ENCODE data around the gene KRTAP9-4.
"Not testable (repeated sequence)": the region's sequence is repeated elsewhere in the genome, so short reads cannot be mapped to it uniquely, and the experiment has no call there.

KRTAP9-4 gene

GRCh38 chr17:41230094-41230493 is 19.4 kb upstream of the KRTAP9-4 start:
- ChIA-PET POLR2A (ENCODE audit: low non-redundant PET) (no interaction called here), CTCF (no interaction called here)
- DNase-seq (ENCODE audit: low spot score), result no peak
- TF ChIP-seq CTCF (conservative IDR thresholded peaks at IDR 0.05; ENCODE audit: low read depth), result no peak
- H3K27ac ChIP-seq, result no peak overlapping the region

DNA sequence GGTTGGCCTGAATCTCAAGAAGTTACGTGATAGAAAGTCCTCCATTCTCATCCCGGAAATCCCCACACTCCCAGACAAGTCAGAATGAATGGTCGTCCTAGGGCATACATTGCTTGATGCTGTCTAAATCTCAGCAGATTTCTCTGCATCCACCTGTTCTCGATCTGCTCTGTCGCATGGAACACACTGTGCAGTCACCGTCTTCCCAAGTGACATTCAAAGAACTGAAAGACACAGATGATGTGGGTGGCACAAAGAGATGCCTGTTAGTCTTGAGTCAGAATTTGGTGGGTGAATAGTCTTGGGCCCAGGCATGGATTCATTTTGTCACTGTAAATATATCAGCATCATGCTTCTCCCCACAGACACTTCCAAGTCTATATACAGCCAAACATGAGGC is 17.8 kb upstream of the KRTAP9-4 start:
- CTCF ChIA-PET, result no interaction called here

GRCh38 chr17:41232399-41233105 is 16.9 kb upstream of the KRTAP9-4 start, which contains the start of gene KRTAP9-3:
Gene KRTAP9-3, plus strand, starts transcription at chr17:41232449. Its CDS starts 53 bp downstream, at chr17:41232502.
- DNase-seq (ENCODE audit: low spot score); POLR2A ChIA-PET (ENCODE audit: low non-redundant PET); H3K27ac ChIP-seq; CTCF ChIA-PET: not testable (repeated sequence)

More for the DNA sequence above, 17.8 kb upstream of the KRTAP9-4 start:
- TF ChIP-seq CTCF (conservative IDR thresholded peaks at IDR 0.05; ENCODE audit: low read depth), result no peak
- no peak for DNase-seq (ENCODE audit: low spot score)
- H3K27ac ChIP-seq, result no peak overlapping the region
- POLR2A ChIA-PET (ENCODE audit: low non-redundant PET), result no interaction called here

- DNase-seq (ENCODE audit: low spot score); POLR2A ChIA-PET (ENCODE audit: low non-redundant PET); H3K27ac ChIP-seq: not testable (repeated sequence)
- CTCF ChIA-PET, result interaction anchor here (0.7 kb wide), 1 partner anchor 251 kb away, joined by 3 read pairs; no protein-coding TSS in a partner anchor
Measured at GRCh38 chr17:41237116-41237515, 12.4 kb upstream of the KRTAP9-4 start.

- DNase-seq (ENCODE audit: low spot score); POLR2A ChIA-PET (ENCODE audit: low non-redundant PET); H3K27ac ChIP-seq; CTCF ChIA-PET: not testable (repeated sequence)
Measured at GRCh38 chr17:41237949-41238437, 11.5 kb upstream of the KRTAP9-4 start, which contains the start of gene KRTAP9-8. Gene KRTAP9-8, plus strand, starts transcription at chr17:41237999. Its CDS starts 53 bp downstream, at chr17:41238052.

GRCh38 chr17:41246995-41247787 is 2.3 kb upstream of the KRTAP9-4 start:
- CTCF ChIA-PET, result interaction anchor here (0.6 kb wide), 1 partner anchor 39 kb away, joined by 5 read pairs; no protein-coding TSS in a partner anchor
- POLR2A ChIA-PET (ENCODE audit: low non-redundant PET); H3K27ac ChIP-seq; DNase-seq (ENCODE audit: low spot score): not testable (repeated sequence)

- no peak overlapping the region for H3K27ac ChIP-seq
- DNase-seq (ENCODE audit: low spot score), result no peak
- TF ChIP-seq CTCF (conservative IDR thresholded peaks at IDR 0.05; ENCODE audit: low read depth), result no peak
- POLR2A ChIA-PET (ENCODE audit: low non-redundant PET), result no interaction called here
- CTCF ChIA-PET, result no interaction called here
Measured at GRCh38 chr17:41251261-41251660, 1.8 kb downstream of the KRTAP9-4 start.

DNA sequence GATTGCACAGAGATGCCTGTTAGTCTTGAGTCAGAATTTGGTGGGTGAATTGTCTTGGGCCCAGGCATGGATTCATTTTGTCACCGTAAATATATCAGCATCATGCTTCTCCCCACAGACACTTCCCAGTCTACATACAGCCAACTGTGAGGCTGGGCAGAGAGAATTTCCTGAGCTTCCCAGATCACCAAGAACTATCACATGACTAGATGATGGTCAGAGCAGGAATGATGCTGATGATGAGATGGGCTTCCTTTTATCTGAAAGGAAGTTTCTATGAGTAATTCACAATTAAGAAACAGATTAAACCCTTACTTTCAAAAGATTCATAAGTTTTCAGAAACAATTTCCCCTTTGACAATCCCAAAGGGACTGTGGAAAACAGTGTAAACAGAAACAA is 5.4 kb downstream of the KRTAP9-4 start:
- no peak overlapping the region for H3K27ac ChIP-seq
- ChIA-PET POLR2A (ENCODE audit: low non-redundant PET) (no interaction called here), CTCF (no interaction called here)
- no peak for DNase-seq (ENCODE audit: low spot score)
- TF ChIP-seq CTCF (conservative IDR thresholded peaks at IDR 0.05; ENCODE audit: low read depth), result no peak

- H3K27ac ChIP-seq; CTCF ChIA-PET; POLR2A ChIA-PET (ENCODE audit: low non-redundant PET); DNase-seq (ENCODE audit: low spot score): not testable (repeated sequence)
Measured at GRCh38 chr17:41255381-41256290, 6.1 kb downstream of the KRTAP9-4 start, which contains the start of gene KRTAP9-9. Gene KRTAP9-9, plus strand, starts transcription at chr17:41255384.
